HCT116 (cell line): ENCODE results near the gene SEMA4D. TPM values are rescaled to one million over a fixed set of nuclear protein-coding genes. Genes with fewer than 3 reads are reported as not detected.

Experiments
- ATAC-seq: fragments of 200-7000 bp; cut with Tn5 transposase; 2 replicates; pipeline ENCODE4 v1.9.1; 2020; ENCODE audit warnings: mild to moderate bottlenecking, moderate library complexity
- BruUV-seq: library from RNA; stranded (reverse); fragments of 400-500 nt; replicated peaks from 2 replicates; lab custom pipeline; 2021; lab: Mats Ljungman, UMichigan
- CTCF ChIA-PET: fragments of 300-600 bp; sonication (Branson Sonifier 250); formaldehyde crosslinking; loops from one replicate; lab custom pipeline; 2021; ENCODE audit warnings: antibody characterized with exemption; lab: Charles Lee
- POLR2A ChIA-PET: fragments of 300-600, 350-600 bp; sonication (Branson Sonifier 250); formaldehyde crosslinking; loops from one replicate; lab custom pipeline; 2021; ENCODE audit warnings: antibody characterized with exemption; lab: Charles Lee
- RAD21 ChIA-PET, 2 experiments: fragments of 300-600 bp; sonication (Branson Sonifier 250); formaldehyde crosslinking; loops; one replicate each; lab custom pipeline; 2023; ENCODE audit warnings: low total read pairs in 2 of 2; ENCODE audit not compliant: uncharacterized antibody in 2 of 2, unreplicated experiment in 2 of 2, low non-redundant PET in 1 of 2; lab: Charles Lee
- DNase-seq: peaks from one replicate; pipeline ENCODE4 v3.0.0-alpha.2; 2010; ENCODE audit warnings: low read depth, low spot score
- H2AFZ ChIP-seq: fragments of 200-600 bp; shearing (Covaris generic), sonication (generic); 2 replicates; pipeline ENCODE4 v1.6.1; 2017; ENCODE audit warnings: low read depth, mixed run types, mixed read lengths, antibody characterized with exemption, low read length; ENCODE audit not compliant: poor library complexity, severe bottlenecking
- H3K27ac ChIP-seq: 2 replicates; pipeline ENCODE4 v1.5.1; 2012; ENCODE audit warnings: low read depth, low read length
- H3K27me3 ChIP-seq: fragments of 200-600 bp; sonication (generic); 2 replicates; pipeline ENCODE4 v1.6.1; 2016; ENCODE audit warnings: mixed run types, low read length, mixed read lengths; ENCODE audit not compliant: insufficient read depth
- H3K36me3 ChIP-seq, 2 experiments: fragments of 200-500 bp in 1 of 2; fragments of 200-600 bp in 1 of 2; sonication (Bioruptor generic) in 1 of 2; sonication (generic) in 1 of 2; 2 replicates each; pipeline versions ENCODE4 v1.5.1 to v1.6.1; 2014 to 2016; ENCODE audit warnings: low read length in 2 of 2, inconsistent platforms in 1 of 2, mixed read lengths in 1 of 2, mixed run types in 1 of 2; ENCODE audit not compliant: insufficient read depth in 2 of 2, control insufficient read depth in 1 of 2
- H3K4me1 ChIP-seq, 2 experiments: fragments of 200-600 bp in 1 of 2; sonication (generic) in 1 of 2; 2 replicates each; pipeline versions ENCODE4 v1.5.1 to v1.6.1; 2012 to 2017; ENCODE audit warnings: low read length in 2 of 2, inconsistent platforms in 1 of 2, mild to moderate bottlenecking in 1 of 2, mixed read lengths in 1 of 2, mixed run types in 1 of 2, moderate library complexity in 1 of 2; ENCODE audit not compliant: insufficient read depth in 2 of 2, control insufficient read depth in 1 of 2
- H3K4me2 ChIP-seq: fragments of 200-600 bp; sonication (generic); 2 replicates; pipeline ENCODE4 v1.6.1; 2017; ENCODE audit warnings: mixed run types, low read length, mixed read lengths
- H3K4me3 ChIP-seq, 2 experiments: fragments of 200-600 bp in 1 of 2; sonication (generic) in 1 of 2; replicated peaks in 1 of 2; 2 replicates each; pipeline ENCODE4 v1.5.1; 2011 to 2016; ENCODE audit warnings: low read length in 2 of 2, control low read depth in 1 of 2, low read depth in 1 of 2, mild to moderate bottlenecking in 1 of 2, mixed read lengths in 1 of 2, mixed run types in 1 of 2
- H3K79me2 ChIP-seq: fragments of 200-600 bp; sonication (generic); 2 replicates; pipeline ENCODE4 v1.6.1; 2017; ENCODE audit warnings: mild to moderate bottlenecking, mixed run types, low read length, moderate library complexity, mixed read lengths; ENCODE audit not compliant: insufficient read depth
- H3K9ac ChIP-seq: fragments of 200-600 bp; sonication (generic); 2 replicates; pipeline ENCODE4 v1.6.1; 2016; ENCODE audit warnings: low read length, mixed read lengths
- H3K9me2 ChIP-seq: fragments of 200-600 bp; sonication (generic), shearing (Covaris generic); 2 replicates; pipeline ENCODE4 v1.6.1; 2017; ENCODE audit warnings: mixed run types, mild to moderate bottlenecking, moderate library complexity; ENCODE audit not compliant: insufficient read depth
- H3K9me3 ChIP-seq, 2 experiments: fragments of 200-500 bp in 1 of 2; fragments of 200-600 bp in 1 of 2; sonication (Bioruptor generic) in 1 of 2; sonication (generic) in 1 of 2; 2 replicates each; pipeline ENCODE4 v1.6.1; 2014 to 2017; ENCODE audit warnings: low read length in 2 of 2, mixed read lengths in 2 of 2, inconsistent platforms in 1 of 2, low read depth in 1 of 2, mild to moderate bottlenecking in 1 of 2, mixed run types in 1 of 2, moderate library complexity in 1 of 2; ENCODE audit not compliant: control insufficient read depth in 1 of 2, insufficient read depth in 1 of 2
- H4K20me1 ChIP-seq: fragments of 200-600 bp; sonication (generic), shearing (Covaris generic); 2 replicates; pipeline ENCODE4 v1.6.1; 2017; ENCODE audit warnings: mixed run types, mild to moderate bottlenecking, moderate library complexity; ENCODE audit not compliant: insufficient read depth
- CBX3 ChIP-seq: IDR thresholded peaks from 2 replicates; pipeline ENCODE4 v1.6.1; 2012; ENCODE audit warnings: low read depth
- EGR1 ChIP-seq: IDR thresholded peaks from 2 replicates; pipeline ENCODE4 v1.6.1; 2012; ENCODE audit warnings: low read depth
- ELF1 ChIP-seq: IDR thresholded peaks from 2 replicates; pipeline ENCODE4 v1.6.1; 2012; ENCODE audit warnings: low read depth, borderline replicate concordance
- MAX ChIP-seq: IDR thresholded peaks from 2 replicates; pipeline ENCODE4 v1.6.1; 2012
- POLR2A ChIP-seq: IDR thresholded peaks from 2 replicates; pipeline ENCODE4 v1.7.0; 2011; ENCODE audit warnings: borderline replicate concordance; ENCODE audit not compliant: insufficient read depth, insufficient read length; ENCODE audit errors: extremely low read depth
- RAD21 ChIP-seq: IDR thresholded peaks from 2 replicates; pipeline ENCODE4 v1.6.1; 2012; ENCODE audit warnings: low read depth, mild to moderate bottlenecking
- REST ChIP-seq: IDR thresholded peaks from 2 replicates; pipeline ENCODE4 v1.6.1; 2012; ENCODE audit warnings: low read depth
- SIN3A ChIP-seq: IDR thresholded peaks from 2 replicates; pipeline ENCODE4 v1.6.1; 2012; ENCODE audit warnings: low read depth
- SRF ChIP-seq: IDR thresholded peaks from 2 replicates; pipeline ENCODE4 v1.6.1; 2012; ENCODE audit warnings: low read depth
- YY1 ChIP-seq: IDR thresholded peaks from 2 replicates; pipeline ENCODE4 v1.6.1; 2011; ENCODE audit warnings: low read length, low read depth, moderate library complexity, mild to moderate bottlenecking; ENCODE audit not compliant: insufficient replicate concordance; ENCODE audit errors: extremely low read depth
- intact Hi-C: fragments of 100-400 bp; cut with micrococcal nuclease; formaldehyde crosslinking; loops from 2 replicates; pipeline ENCODE4 v1.10.0; 2022
- total RNA-seq: library from RNA; stranded (reverse); gene quantifications from one replicate; pipeline ENCODE4 v1.2.1, GENCODE V29; 2021; ENCODE audit not compliant: unreplicated experiment

SEMA4D gene
- total RNA-seq, 1 experiment from 2014 or later = 32.0 TPM

DNA sequence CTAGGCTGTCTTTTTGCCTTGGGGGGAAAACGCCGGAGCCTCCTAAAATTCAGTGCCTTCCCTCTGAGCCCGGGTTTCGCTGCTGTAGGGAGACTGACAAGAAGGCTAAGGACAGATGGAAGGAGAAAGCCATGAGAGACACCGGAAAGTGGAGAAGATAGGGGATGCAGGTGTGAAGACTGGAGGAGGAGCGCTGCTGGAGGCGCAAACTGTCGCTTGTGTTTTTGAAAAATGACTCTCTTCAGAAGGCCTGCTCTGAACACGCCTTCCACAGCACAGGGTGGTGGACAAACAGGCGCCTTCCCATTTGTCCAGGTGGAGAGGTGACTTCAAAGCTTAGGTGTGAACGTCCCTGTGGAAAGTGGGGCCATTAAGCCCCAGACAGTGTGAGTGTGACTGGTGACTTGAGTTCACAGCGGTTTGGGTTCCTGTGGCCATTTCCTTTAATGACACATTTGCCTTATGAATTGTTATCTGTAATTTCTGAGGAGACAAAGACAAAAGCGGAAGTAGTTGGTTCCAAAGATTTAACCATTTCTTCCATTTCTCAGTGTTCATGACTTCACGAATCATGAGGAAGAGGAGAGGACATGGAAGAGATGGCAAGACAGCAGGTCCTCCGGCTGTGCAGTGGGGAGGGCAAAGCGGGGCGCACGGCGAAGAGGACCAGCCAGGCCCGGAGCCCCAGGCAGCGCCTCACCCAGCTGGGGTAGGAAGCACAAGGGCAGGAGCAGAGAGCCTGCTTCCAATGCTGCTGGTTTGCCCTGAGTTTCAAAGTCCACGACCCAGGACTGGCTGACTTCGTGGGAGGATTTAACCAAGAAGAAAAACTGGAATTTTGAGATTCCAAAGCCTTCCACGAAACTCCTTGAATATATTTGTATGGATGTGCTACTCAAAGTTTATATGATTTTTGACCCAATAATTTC lies 27.8 kb upstream of the SEMA4D start:
- RAD21 ChIA-PET = no interaction called here
- CTCF ChIA-PET = no interaction called here
- no peaks in the 10 kb centered on the region for H3K36me3 ChIP-seq
- H3K9ac ChIP-seq = no peak overlapping the region
- ATAC-seq = no peak
- peaks cover 0 to 9% of the 10 kb centered on the region in 2 experiments; a peak in 1 of 4 replicates for H3K4me1 ChIP-seq
- intact Hi-C loops = no loop called here
- no peak for TF ChIP-seq SRF
- TF ChIP-seq RAD21 = no peak
- no peak for TF ChIP-seq REST
- no peak for TF ChIP-seq YY1
- TF ChIP-seq SIN3A = no peak
- TF ChIP-seq ELF1 = no peak
- TF ChIP-seq MAX = no peak
- TF ChIP-seq CBX3 = no peak
- TF ChIP-seq EGR1 = no peak
- TF ChIP-seq POLR2A = no peak
- H3K4me3 ChIP-seq = no peak overlapping the region
- H3K4me2 ChIP-seq = no peak overlapping the region
- H3K27ac ChIP-seq = no peak overlapping the region
- no peaks in the 10 kb centered on the region for H3K9me2 ChIP-seq
- no peaks in the 10 kb centered on the region for H3K27me3 ChIP-seq
- H4K20me1 ChIP-seq = no peaks in the 10 kb centered on the region
- POLR2A ChIA-PET = no interaction called here
- H2AFZ ChIP-seq = no peak overlapping the region
- no peak for DNase-seq
- no peaks in the 10 kb centered on the region for H3K79me2 ChIP-seq
- H3K9me3 ChIP-seq = no peaks in the 10 kb centered on the region
- no TSS peak for BruUV-seq
